Measurements from ENCODE around the gene NIM1K.
A peak's percentile ranks its signal among the peaks of the same experiment; 100 is the strongest.
"Not testable (repeated sequence)": the region's sequence is repeated elsewhere in the genome, so short reads cannot be mapped to it uniquely, and the experiment has no call there.

The NIM1K gene

GRCh38 chr5:43191740-43192557, at the start of gene NIM1K:
Gene NIM1K (plus strand): TSS chr5:43192225. CDS start chr5:43245776, 53,551 bp downstream.
- peak in 1 of 3 donors; percentile 10 for DNase-seq (ENCODE audit: low read depth in 3 of 3)

- DNase-seq (ENCODE audit: low read depth in 3 of 3), result no peak
Measured at GRCh38 chr5:43145071-43145470, 47.0 kb upstream of the NIM1K start.

GRCh38 chr5:43146958-43147357, 45.1 kb upstream of the NIM1K start:
- DNase-seq (ENCODE audit: low read depth in 3 of 3), result no peak

- DNase-seq (ENCODE audit: low read depth in 3 of 3), result no peak
Measured at GRCh38 chr5:43148417-43148816, 43.6 kb upstream of the NIM1K start.

- no peak for DNase-seq (ENCODE audit: low read depth in 3 of 3)
Measured at GRCh38 chr5:43149231-43149630, 42.8 kb upstream of the NIM1K start.

GRCh38 chr5:43150075-43150474, 42.0 kb upstream of the NIM1K start:
- DNase-seq (ENCODE audit: low read depth in 3 of 3), result no peak

GRCh38 chr5:43150748-43151147, 41.3 kb upstream of the NIM1K start:
- DNase-seq (ENCODE audit: low read depth in 3 of 3), result no peak

- no peak for DNase-seq (ENCODE audit: low read depth in 3 of 3)
Measured at GRCh38 chr5:43152946-43153345, 39.1 kb upstream of the NIM1K start.

GRCh38 chr5:43154469-43154868, 37.6 kb upstream of the NIM1K start:
- no peak for DNase-seq (ENCODE audit: low read depth in 3 of 3)

GRCh38 chr5:43155394-43156096, 36.5 kb upstream of the NIM1K start:
- DNase-seq (ENCODE audit: low read depth in 3 of 3), result no peak

- DNase-seq (ENCODE audit: low read depth in 3 of 3), result no peak
Measured at GRCh38 chr5:43156388-43156787, 35.6 kb upstream of the NIM1K start.

- DNase-seq (ENCODE audit: low read depth in 3 of 3), result no peak
Measured at GRCh38 chr5:43157068-43157467, 35.0 kb upstream of the NIM1K start.

- no peak for DNase-seq (ENCODE audit: low read depth in 3 of 3)
Measured at GRCh38 chr5:43161244-43161643, 30.8 kb upstream of the NIM1K start.

GRCh38 chr5:43164801-43165200, 27.2 kb upstream of the NIM1K start:
- DNase-seq (ENCODE audit: low read depth in 3 of 3), result not testable (repeated sequence)

- no peak for DNase-seq (ENCODE audit: low read depth in 3 of 3)
Measured at GRCh38 chr5:43165323-43165722, 26.7 kb upstream of the NIM1K start.

- no peak for DNase-seq (ENCODE audit: low read depth in 3 of 3)
Measured at GRCh38 chr5:43168175-43168574, 23.9 kb upstream of the NIM1K start.

GRCh38 chr5:43171451-43171850, 20.6 kb upstream of the NIM1K start:
- no peak for DNase-seq (ENCODE audit: low read depth in 3 of 3)

- no peak for DNase-seq (ENCODE audit: low read depth in 3 of 3)
Measured at GRCh38 chr5:43171926-43172325, 20.1 kb upstream of the NIM1K start.

- no peak for DNase-seq (ENCODE audit: low read depth in 3 of 3)
Measured at GRCh38 chr5:43172779-43173178, 19.2 kb upstream of the NIM1K start.

GRCh38 chr5:43174586-43174985, 17.4 kb upstream of the NIM1K start:
- no peak for DNase-seq (ENCODE audit: low read depth in 3 of 3)

GRCh38 chr5:43179836-43180235, 12.2 kb upstream of the NIM1K start:
- DNase-seq (ENCODE audit: low read depth in 3 of 3), result no peak

- DNase-seq (ENCODE audit: low read depth in 3 of 3), result no peak
Measured at GRCh38 chr5:43182421-43182820, 9.6 kb upstream of the NIM1K start.

- DNase-seq (ENCODE audit: low read depth in 3 of 3), result not testable (repeated sequence)
Measured at GRCh38 chr5:43183101-43183500, 8.9 kb upstream of the NIM1K start.
